HG03460 (cell line): Measurements from ENCODE around the gene WDR35.

Experiments
- ATAC-seq: cut with Tn5 transposase; IDR thresholded peaks from one replicate; pipeline ENCODE4 v1.9.1; 2021; ENCODE audit not compliant: unreplicated experiment

Gene WDR35

GRCh38 chr2:20011276-20012031 is 21.5 kb upstream of the WDR35 start:
- ATAC-seq: no peak

GRCh38 chr2:20008703-20009102 is 18.8 kb upstream of the WDR35 start:
- ATAC-seq: no peak

- ATAC-seq: no peak
Measured at GRCh38 chr2:20005891-20006470, 16.1 kb upstream of the WDR35 start.

- no peak for ATAC-seq
Measured at GRCh38 chr2:20005067-20005627, 15.2 kb upstream of the WDR35 start.

- no peak for ATAC-seq
Measured at GRCh38 chr2:20001361-20001863, 11.5 kb upstream of the WDR35 start.

- no peak for ATAC-seq
Measured at GRCh38 chr2:19993731-19994130, 3.8 kb upstream of the WDR35 start.

GRCh38 chr2:19991895-19992294 is 2.0 kb upstream of the WDR35 start:
- ATAC-seq: no peak

GRCh38 chr2:19990416-19990728 is 467 bp upstream of the WDR35 start:
- ATAC-seq: no peak

- ATAC-seq: no peak
Measured at GRCh38 chr2:19989342-19989666, 601 bp downstream of the WDR35 start.

GRCh38 chr2:19988600-19988999 is 1.3 kb downstream of the WDR35 start:
- ATAC-seq: no peak

GRCh38 chr2:19987936-19988335 is 2.0 kb downstream of the WDR35 start:
- ATAC-seq: peak; percentile 62

GRCh38 chr2:19982268-19982667 is 7.6 kb downstream of the WDR35 start:
- no peak for ATAC-seq

GRCh38 chr2:19979932-19980331 is 10.0 kb downstream of the WDR35 start:
- no peak for ATAC-seq

- no peak for ATAC-seq
Measured at GRCh38 chr2:19973466-19973865, 16.4 kb downstream of the WDR35 start.

- no peak for ATAC-seq
Measured at GRCh38 chr2:19971691-19972090, 18.2 kb downstream of the WDR35 start.

- no peak for ATAC-seq
Measured at GRCh38 chr2:19963386-19963785, 26.5 kb downstream of the WDR35 start.

GRCh38 chr2:19955544-19956422 is 34.1 kb downstream of the WDR35 start:
- ATAC-seq: peak; percentile 90

- no peak for ATAC-seq
Measured at GRCh38 chr2:19949071-19949470, 40.8 kb downstream of the WDR35 start.

- no peak for ATAC-seq
Measured at GRCh38 chr2:19947184-19947940, 42.5 kb downstream of the WDR35 start.

GRCh38 chr2:19944205-19944845 is 45.6 kb downstream of the WDR35 start:
- no peak for ATAC-seq
